Epithelial cell of esophagus (primary cell): ENCODE data around the gene LPP.

Experiments used
- DNase-seq: peaks from one replicate; pipeline ENCODE4 v3.0.0; 2010; ENCODE audit warnings: low read depth
- H3K4me3 ChIP-seq: 2 replicates; pipeline ENCODE4 v1.5.1; 2011; ENCODE audit warnings: mild to moderate bottlenecking, low read length, control low read depth
- TF ChIP-seq, protein P1 (sequence below): IDR thresholded peaks from 2 replicates; pipeline ENCODE4 v1.5.1; 2011; ENCODE audit warnings: low read depth, mild to moderate bottlenecking, low read length, control low read depth, inconsistent platforms; ENCODE audit not compliant: insufficient read depth; ENCODE audit errors: missing control alignments

LPP gene

DNA sequence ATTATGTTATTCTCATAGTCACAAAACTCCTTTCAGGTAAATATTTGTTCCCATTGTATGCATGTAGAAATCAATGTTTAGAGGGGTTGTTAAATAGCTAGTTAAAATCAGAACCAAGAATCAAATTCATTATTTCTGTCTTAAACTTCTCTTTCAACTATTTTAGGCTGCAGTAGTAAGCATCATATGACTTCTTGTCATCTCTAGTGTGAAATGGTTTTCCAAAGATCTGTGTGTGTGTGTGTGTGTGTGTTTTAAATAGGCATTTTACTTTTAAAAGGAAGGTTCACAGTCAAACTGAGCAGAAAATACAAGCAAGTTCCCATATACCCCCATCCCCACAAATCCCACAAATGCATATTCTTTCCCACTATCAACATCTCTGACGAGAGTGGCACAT is 506.5 kb downstream of the LPP start:
- no peak for DNase-seq
- H3K4me3 ChIP-seq: no peak overlapping the region
- TF ChIP-seq, protein P1, sequence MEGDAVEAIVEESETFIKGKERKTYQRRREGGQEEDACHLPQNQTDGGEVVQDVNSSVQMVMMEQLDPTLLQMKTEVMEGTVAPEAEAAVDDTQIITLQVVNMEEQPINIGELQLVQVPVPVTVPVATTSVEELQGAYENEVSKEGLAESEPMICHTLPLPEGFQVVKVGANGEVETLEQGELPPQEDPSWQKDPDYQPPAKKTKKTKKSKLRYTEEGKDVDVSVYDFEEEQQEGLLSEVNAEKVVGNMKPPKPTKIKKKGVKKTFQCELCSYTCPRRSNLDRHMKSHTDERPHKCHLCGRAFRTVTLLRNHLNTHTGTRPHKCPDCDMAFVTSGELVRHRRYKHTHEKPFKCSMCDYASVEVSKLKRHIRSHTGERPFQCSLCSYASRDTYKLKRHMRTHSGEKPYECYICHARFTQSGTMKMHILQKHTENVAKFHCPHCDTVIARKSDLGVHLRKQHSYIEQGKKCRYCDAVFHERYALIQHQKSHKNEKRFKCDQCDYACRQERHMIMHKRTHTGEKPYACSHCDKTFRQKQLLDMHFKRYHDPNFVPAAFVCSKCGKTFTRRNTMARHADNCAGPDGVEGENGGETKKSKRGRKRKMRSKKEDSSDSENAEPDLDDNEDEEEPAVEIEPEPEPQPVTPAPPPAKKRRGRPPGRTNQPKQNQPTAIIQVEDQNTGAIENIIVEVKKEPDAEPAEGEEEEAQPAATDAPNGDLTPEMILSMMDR: no peak

DNA sequence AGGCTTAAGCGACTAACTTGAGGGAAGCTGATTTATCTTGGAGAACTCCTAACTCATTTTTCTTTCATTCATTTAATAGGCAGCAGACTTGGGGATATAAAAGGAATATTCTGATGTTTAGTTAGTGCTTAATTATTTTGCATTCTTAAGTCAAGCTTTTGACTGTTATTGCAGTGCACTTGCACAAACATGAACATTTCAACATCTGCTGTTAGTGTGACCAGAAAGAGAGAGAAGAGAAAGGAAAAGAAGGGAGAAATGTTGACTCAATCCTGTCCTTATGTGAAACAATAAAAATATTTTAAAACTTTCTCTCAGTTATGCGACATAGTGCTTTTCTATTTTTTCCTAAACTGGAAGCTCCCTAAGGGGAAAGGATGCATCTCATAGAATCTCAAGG is 507.8 kb downstream of the LPP start:
- DNase-seq: no peak
- TF ChIP-seq, protein P1: no peak
- no peak overlapping the region for H3K4me3 ChIP-seq

DNA sequence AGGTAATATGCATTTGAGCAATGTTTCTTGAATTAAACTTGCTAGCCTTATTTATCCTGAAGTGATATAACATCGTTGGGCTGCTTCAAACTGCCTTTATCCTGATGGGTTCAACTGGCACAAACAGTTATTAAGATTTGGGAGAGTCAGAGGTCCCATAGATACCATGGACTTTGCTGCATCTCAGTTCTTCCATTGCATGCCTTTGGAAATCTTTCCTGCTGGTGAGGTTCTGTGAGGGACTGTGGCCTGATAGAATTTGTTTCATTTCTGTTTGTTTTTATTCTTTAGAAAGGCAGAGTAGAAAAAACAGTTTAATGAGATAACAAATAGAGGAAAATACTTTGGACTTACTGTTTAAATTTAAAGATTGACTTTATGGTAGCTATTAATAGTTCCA is 508.3 kb downstream of the LPP start:
- no peak overlapping the region for H3K4me3 ChIP-seq
- TF ChIP-seq, protein P1: no peak
- no peak for DNase-seq

DNA sequence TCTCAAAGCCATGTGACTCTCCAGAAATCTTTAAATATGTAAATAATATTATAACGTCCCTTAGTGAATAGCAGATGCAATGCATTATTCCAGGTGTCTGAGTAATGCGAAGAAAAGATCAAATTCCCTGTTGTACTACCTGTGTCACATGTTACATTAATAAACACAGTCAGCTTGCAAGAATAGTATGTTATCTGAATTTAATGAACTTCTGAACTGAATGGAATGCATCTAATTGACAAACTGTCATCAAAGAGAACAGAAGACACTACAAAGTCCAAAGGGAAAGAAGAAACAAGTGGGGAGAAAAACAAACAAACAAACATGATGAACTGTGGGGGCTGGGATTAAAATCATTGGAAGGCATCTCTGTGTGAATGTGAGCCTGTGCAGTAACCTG is 508.8 kb downstream of the LPP start:
- TF ChIP-seq, protein P1: no peak
- no peak for DNase-seq
- H3K4me3 ChIP-seq: no peak overlapping the region

DNA sequence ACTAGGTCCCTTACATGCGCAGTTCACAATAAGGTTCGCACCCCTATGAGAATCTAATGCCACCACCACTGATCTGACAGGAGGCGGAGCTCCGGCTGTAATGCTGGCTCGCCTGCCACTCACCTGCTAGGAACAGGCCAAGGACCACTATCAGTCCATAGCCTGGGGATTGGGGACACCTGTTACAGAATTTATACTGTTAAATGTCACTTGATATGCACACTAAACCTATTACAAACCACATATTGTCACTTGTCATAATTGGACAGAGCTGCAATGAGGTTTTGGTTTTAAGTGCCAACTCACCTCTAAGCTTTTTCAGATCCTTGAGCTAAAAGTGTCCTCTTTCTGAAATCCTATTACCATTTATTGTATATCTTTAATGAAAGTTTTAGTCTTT is 509.9 kb downstream of the LPP start:
- DNase-seq: no peak
- H3K4me3 ChIP-seq: no peak overlapping the region
- TF ChIP-seq, protein P1: no peak

DNA sequence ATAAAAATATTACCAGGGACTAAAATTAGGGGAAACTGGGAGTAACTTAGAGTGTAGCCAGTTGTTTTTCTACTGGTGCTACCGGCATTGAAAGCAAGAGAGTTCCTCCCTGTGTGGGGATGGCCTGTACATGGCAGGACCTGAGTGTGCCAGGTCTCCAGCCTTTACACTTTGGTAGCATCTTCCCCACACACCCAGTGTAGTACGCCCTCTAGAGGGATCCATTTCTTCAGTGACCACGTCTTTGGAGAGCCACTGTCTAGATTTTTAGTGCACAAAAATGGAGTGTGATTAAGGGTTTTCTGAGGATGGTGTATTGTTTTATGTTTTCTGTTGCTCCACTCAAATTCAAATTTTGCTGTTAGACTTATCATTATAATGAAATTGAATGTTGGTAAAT is 510.8 kb downstream of the LPP start:
- peak; percentile 51 for DNase-seq
- TF ChIP-seq, protein P1: peak; percentile 31
- no peak overlapping the region for H3K4me3 ChIP-seq

DNA sequence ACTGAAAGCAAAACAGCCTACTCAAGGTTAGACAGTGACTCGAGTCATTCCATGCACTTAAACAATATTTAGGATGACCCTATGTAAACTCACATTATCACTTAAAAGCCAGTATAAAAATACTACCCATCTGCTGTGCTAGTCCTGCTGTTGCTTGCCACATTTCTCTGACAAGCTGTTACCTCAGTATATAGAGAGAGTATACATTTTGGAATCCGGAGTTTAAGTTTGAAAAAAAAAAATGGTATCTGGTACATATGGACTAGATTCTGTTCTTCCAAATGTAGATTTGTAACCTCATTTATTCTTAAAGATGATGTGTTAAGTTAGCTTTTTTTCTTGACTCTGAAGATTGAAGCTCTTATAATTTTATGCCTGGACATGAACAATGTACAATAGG is 514.0 kb downstream of the LPP start:
- no peak overlapping the region for H3K4me3 ChIP-seq
- no peak for DNase-seq
- TF ChIP-seq, protein P1: no peak
